Erythroblast (primary cell): ENCODE data around the gene PRRC2C.

Experiments used
- GATA1 ChIP-seq: IDR thresholded peaks from 2 replicates; pipeline ENCODE4 v1.6.1; 2011; ENCODE audit warnings: low read depth, mild to moderate bottlenecking, control low read depth, low read length, moderate library complexity
- POLR2A ChIP-seq: IDR thresholded peaks from 2 replicates; pipeline ENCODE4 v1.6.1; 2011; ENCODE audit warnings: mild to moderate bottlenecking, low read length

DNA sequence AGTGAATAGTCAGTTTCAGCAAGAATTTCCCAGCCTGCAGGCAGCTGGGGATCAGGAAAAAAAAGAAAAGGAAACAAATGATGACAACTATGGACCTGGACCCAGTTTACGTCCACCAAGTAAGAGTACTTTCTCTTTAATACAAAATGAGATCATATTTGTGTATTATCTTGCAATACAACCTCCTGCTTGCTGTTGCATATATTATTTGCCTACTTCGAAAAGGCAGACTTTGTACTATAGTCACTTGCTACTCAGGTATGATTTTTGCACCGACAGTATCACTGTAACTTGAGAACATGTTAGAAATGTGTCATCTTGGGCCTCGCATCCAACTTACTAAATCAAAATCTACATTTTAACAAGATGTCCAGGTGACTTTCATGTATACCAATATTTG is 30.4 kb downstream of the PRRC2C start:
- TF ChIP-seq POLR2A (no peak), GATA1 (no peak)
